ENCODE measurements around the gene MAGI2. TPM values are rescaled to one million over a fixed set of nuclear protein-coding genes. Genes with fewer than 3 reads are reported as not detected.

The MAGI2 gene
- total RNA-seq, 1 donor from 2014 or later, result 2.5 TPM

- Histone ChIP-seq H3K27me3 (ENCODE audit: control insufficient read depth, insufficient read depth, low read length) (no peaks in the 10 kb centered on the region), H3K4me3 (ENCODE audit: low read depth, low read length) (no peak overlapping the region), H3K36me3 (ENCODE audit: control insufficient read depth, insufficient read depth, low read length) (no peaks in the 10 kb centered on the region)
- TF ChIP-seq CTCF (IDR thresholded peaks at IDR 0.05; ENCODE audit: insufficient read depth, low read length, poor library complexity, severe bottlenecking), result no peak
- DNase-seq (ENCODE audit: low read depth), result no peak
Observed at GRCh38 chr7:78673272-78673671, 780.2 kb downstream of the MAGI2 start.

GRCh38 chr7:78662939-78663338, 790.5 kb downstream of the MAGI2 start:
- DNase-seq (ENCODE audit: low read depth), result no peak
- H3K27me3 ChIP-seq (ENCODE audit: control insufficient read depth, insufficient read depth, low read length), result no peaks in the 10 kb centered on the region
- no peaks in the 10 kb centered on the region for H3K36me3 ChIP-seq (ENCODE audit: control insufficient read depth, insufficient read depth, low read length)
- no peak for TF ChIP-seq CTCF (IDR thresholded peaks at IDR 0.05; ENCODE audit: insufficient read depth, low read length, poor library complexity, severe bottlenecking)
- H3K4me3 ChIP-seq (ENCODE audit: low read depth, low read length), result no peak overlapping the region

- TF ChIP-seq CTCF (IDR thresholded peaks at IDR 0.05; ENCODE audit: insufficient read depth, low read length, poor library complexity, severe bottlenecking), result no peak
- H3K27me3 ChIP-seq (ENCODE audit: control insufficient read depth, insufficient read depth, low read length), result no peaks in the 10 kb centered on the region
- no peak overlapping the region for H3K4me3 ChIP-seq (ENCODE audit: low read depth, low read length)
- no peak for DNase-seq (ENCODE audit: low read depth)
- no peaks in the 10 kb centered on the region for H3K36me3 ChIP-seq (ENCODE audit: control insufficient read depth, insufficient read depth, low read length)
Observed at GRCh38 chr7:78649976-78650375, 803.5 kb downstream of the MAGI2 start.

GRCh38 chr7:78649236-78649635, 804.2 kb downstream of the MAGI2 start:
- no peak for TF ChIP-seq CTCF (IDR thresholded peaks at IDR 0.05; ENCODE audit: insufficient read depth, low read length, poor library complexity, severe bottlenecking)
- DNase-seq (ENCODE audit: low read depth), result no peak
- H3K27me3 ChIP-seq (ENCODE audit: control insufficient read depth, insufficient read depth, low read length), result no peaks in the 10 kb centered on the region
- H3K4me3 ChIP-seq (ENCODE audit: low read depth, low read length), result no peak overlapping the region
- no peaks in the 10 kb centered on the region for H3K36me3 ChIP-seq (ENCODE audit: control insufficient read depth, insufficient read depth, low read length)

- no peak for DNase-seq (ENCODE audit: low read depth)
- Histone ChIP-seq H3K36me3 (ENCODE audit: control insufficient read depth, insufficient read depth, low read length) (no peaks in the 10 kb centered on the region), H3K27me3 (ENCODE audit: control insufficient read depth, insufficient read depth, low read length) (no peaks in the 10 kb centered on the region), H3K4me3 (ENCODE audit: low read depth, low read length) (no peak overlapping the region)
- TF ChIP-seq CTCF (IDR thresholded peaks at IDR 0.05; ENCODE audit: insufficient read depth, low read length, poor library complexity, severe bottlenecking), result no peak
Observed at GRCh38 chr7:78642751-78643150, 810.7 kb downstream of the MAGI2 start.

GRCh38 chr7:78638364-78638763, 815.1 kb downstream of the MAGI2 start:
- no peak for DNase-seq (ENCODE audit: low read depth)
- no peaks in the 10 kb centered on the region for H3K36me3 ChIP-seq (ENCODE audit: control insufficient read depth, insufficient read depth, low read length)
- H3K27me3 ChIP-seq (ENCODE audit: control insufficient read depth, insufficient read depth, low read length), result no peaks in the 10 kb centered on the region
- H3K4me3 ChIP-seq (ENCODE audit: low read depth, low read length), result no peak overlapping the region
- TF ChIP-seq CTCF (IDR thresholded peaks at IDR 0.05; ENCODE audit: insufficient read depth, low read length, poor library complexity, severe bottlenecking), result no peak

Measured in kidney epithelial cell (primary cell).